ENCODE measurements around the gene PPP2R2D. TPM values are rescaled to one million over a fixed set of nuclear protein-coding genes. Genes with fewer than 3 reads are reported as not detected.

Gene PPP2R2D
- total RNA-seq, 1 experiment from 2014 or later, result 40.3 TPM

GRCh38 chr10:131856441-131857094 is 44.2 kb upstream of the PPP2R2D start:
- Histone ChIP-seq H3K27ac (ENCODE audit: low read length) (no peak overlapping the region), H3K9me3 (ENCODE audit: low read length) (no peaks in the 10 kb centered on the region), H3K27me3 (ENCODE audit: low read length) (peaks cover 45% of the 10 kb centered on the region), H3K4me3 (ENCODE audit: low read length) (no peak overlapping the region), H3K4me2 (ENCODE audit: low read length) (no peak overlapping the region), H2AFZ (ENCODE audit: low read length) (no peak overlapping the region), H3K36me3 (ENCODE audit: low read depth, low read length) (no peaks in the 10 kb centered on the region), H3F3A (ENCODE audit: low read length, unreplicated experiment) (no peaks in the 10 kb centered on the region), H3K4me1 (ENCODE audit: insufficient read depth, low read length) (no peaks in the 10 kb centered on the region), H3K9ac (ENCODE audit: low read length) (no peak overlapping the region), H3K79me2 (ENCODE audit: low read length) (no peaks in the 10 kb centered on the region), H4K20me1 (ENCODE audit: low read length) (no peaks in the 10 kb centered on the region), H3K9me2 (replicated peaks; ENCODE audit: low read length) (no peaks in the 10 kb centered on the region)
- DNase-seq, result no peak
- CTCF ChIA-PET, result no interaction called here
- POLR2A ChIA-PET (ENCODE audit: unreplicated experiment), result no interaction called here
- intact Hi-C loops (cut with micrococcal nuclease), result no loop called here
- no peak for ATAC-seq
- no TSS peak for BruUV-seq (replicated peaks)
- no peak for TF ChIP-seq EZH2 (IDR thresholded peaks at IDR 0.05; ENCODE audit: low read length, unreplicated experiment)
- no peak for TF ChIP-seq CTCF (conservative IDR thresholded peaks at IDR 0.05; ENCODE audit: low read depth, low read length)
- no peak for TF ChIP-seq EZH2phosphoT487 (IDR thresholded peaks at IDR 0.05; ENCODE audit: borderline replicate concordance, low read length)

GRCh38 chr10:131857156-131858117 is 43.4 kb upstream of the PPP2R2D start:
- no peak overlapping the region for H3K27ac ChIP-seq (ENCODE audit: low read length)
- H3K4me3 ChIP-seq (ENCODE audit: low read length), result no peak overlapping the region
- H3F3A ChIP-seq (ENCODE audit: low read length, unreplicated experiment), result no peaks in the 10 kb centered on the region
- no TSS peak for BruUV-seq (replicated peaks)
- no peak for DNase-seq
- intact Hi-C loops (cut with micrococcal nuclease), result no loop called here
- ChIA-PET POLR2A (ENCODE audit: unreplicated experiment) (no interaction called here), CTCF (no interaction called here)
- H2AFZ ChIP-seq (ENCODE audit: low read length), result no peak overlapping the region
- no peaks in the 10 kb centered on the region for H3K4me1 ChIP-seq (ENCODE audit: insufficient read depth, low read length)
- H3K36me3 ChIP-seq (ENCODE audit: low read depth, low read length), result no peaks in the 10 kb centered on the region
- no peaks in the 10 kb centered on the region for H4K20me1 ChIP-seq (ENCODE audit: low read length)
- no peak for TF ChIP-seq CTCF (conservative IDR thresholded peaks at IDR 0.05; ENCODE audit: low read depth, low read length)
- no peak for TF ChIP-seq EZH2phosphoT487 (IDR thresholded peaks at IDR 0.05; ENCODE audit: borderline replicate concordance, low read length)
- TF ChIP-seq EZH2 (IDR thresholded peaks at IDR 0.05; ENCODE audit: low read length, unreplicated experiment), result no peak
- no peak overlapping the region for H3K9ac ChIP-seq (ENCODE audit: low read length)
- no peak overlapping the region for H3K4me2 ChIP-seq (ENCODE audit: low read length)
- H3K9me2 ChIP-seq (replicated peaks; ENCODE audit: low read length), result no peaks in the 10 kb centered on the region
- peaks cover 52% of the 10 kb centered on the region for H3K27me3 ChIP-seq (ENCODE audit: low read length)
- H3K9me3 ChIP-seq (ENCODE audit: low read length), result no peaks in the 10 kb centered on the region
- H3K79me2 ChIP-seq (ENCODE audit: low read length), result no peaks in the 10 kb centered on the region
- no peak for ATAC-seq

GRCh38 chr10:131858118-131858515 is 42.7 kb upstream of the PPP2R2D start:
- intact Hi-C loops (cut with micrococcal nuclease), result no loop called here
- no peak for ATAC-seq
- no peaks in the 10 kb centered on the region for H3K36me3 ChIP-seq (ENCODE audit: low read depth, low read length)
- no peak for TF ChIP-seq CTCF (conservative IDR thresholded peaks at IDR 0.05; ENCODE audit: low read depth, low read length)
- TF ChIP-seq EZH2 (IDR thresholded peaks at IDR 0.05; ENCODE audit: low read length, unreplicated experiment), result no peak
- TF ChIP-seq EZH2phosphoT487 (IDR thresholded peaks at IDR 0.05; ENCODE audit: borderline replicate concordance, low read length), result no peak
- H3K79me2 ChIP-seq (ENCODE audit: low read length), result no peaks in the 10 kb centered on the region
- no peaks in the 10 kb centered on the region for H4K20me1 ChIP-seq (ENCODE audit: low read length)
- DNase-seq, result no peak
- H3K4me1 ChIP-seq (ENCODE audit: insufficient read depth, low read length), result no peaks in the 10 kb centered on the region
- H3K27me3 ChIP-seq (ENCODE audit: low read length), result peaks cover 55% of the 10 kb centered on the region
- H3K9me3 ChIP-seq (ENCODE audit: low read length), result no peaks in the 10 kb centered on the region
- POLR2A ChIA-PET (ENCODE audit: unreplicated experiment), result no interaction called here
- no peaks in the 10 kb centered on the region for H3F3A ChIP-seq (ENCODE audit: low read length, unreplicated experiment)
- H3K9ac ChIP-seq (ENCODE audit: low read length), result no peak overlapping the region
- BruUV-seq (replicated peaks), result no TSS peak
- H3K9me2 ChIP-seq (replicated peaks; ENCODE audit: low read length), result no peaks in the 10 kb centered on the region
- CTCF ChIA-PET, result no interaction called here
- H3K4me2 ChIP-seq (ENCODE audit: low read length), result no peak overlapping the region
- H2AFZ ChIP-seq (ENCODE audit: low read length), result no peak overlapping the region
- H3K4me3 ChIP-seq (ENCODE audit: low read length), result no peak overlapping the region
- no peak overlapping the region for H3K27ac ChIP-seq (ENCODE audit: low read length)

All from PC-3 (cell line).